HG03432 (cell line): ENCODE results near the gene NPM3.

Experiments
- ATAC-seq: cut with Tn5 transposase; IDR thresholded peaks from one replicate; pipeline ENCODE4 v1.9.1; 2021; ENCODE audit warnings: mild to moderate bottlenecking, moderate library complexity; ENCODE audit not compliant: unreplicated experiment

The NPM3 gene, protein sequence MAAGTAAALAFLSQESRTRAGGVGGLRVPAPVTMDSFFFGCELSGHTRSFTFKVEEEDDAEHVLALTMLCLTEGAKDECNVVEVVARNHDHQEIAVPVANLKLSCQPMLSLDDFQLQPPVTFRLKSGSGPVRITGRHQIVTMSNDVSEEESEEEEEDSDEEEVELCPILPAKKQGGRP

DNA sequence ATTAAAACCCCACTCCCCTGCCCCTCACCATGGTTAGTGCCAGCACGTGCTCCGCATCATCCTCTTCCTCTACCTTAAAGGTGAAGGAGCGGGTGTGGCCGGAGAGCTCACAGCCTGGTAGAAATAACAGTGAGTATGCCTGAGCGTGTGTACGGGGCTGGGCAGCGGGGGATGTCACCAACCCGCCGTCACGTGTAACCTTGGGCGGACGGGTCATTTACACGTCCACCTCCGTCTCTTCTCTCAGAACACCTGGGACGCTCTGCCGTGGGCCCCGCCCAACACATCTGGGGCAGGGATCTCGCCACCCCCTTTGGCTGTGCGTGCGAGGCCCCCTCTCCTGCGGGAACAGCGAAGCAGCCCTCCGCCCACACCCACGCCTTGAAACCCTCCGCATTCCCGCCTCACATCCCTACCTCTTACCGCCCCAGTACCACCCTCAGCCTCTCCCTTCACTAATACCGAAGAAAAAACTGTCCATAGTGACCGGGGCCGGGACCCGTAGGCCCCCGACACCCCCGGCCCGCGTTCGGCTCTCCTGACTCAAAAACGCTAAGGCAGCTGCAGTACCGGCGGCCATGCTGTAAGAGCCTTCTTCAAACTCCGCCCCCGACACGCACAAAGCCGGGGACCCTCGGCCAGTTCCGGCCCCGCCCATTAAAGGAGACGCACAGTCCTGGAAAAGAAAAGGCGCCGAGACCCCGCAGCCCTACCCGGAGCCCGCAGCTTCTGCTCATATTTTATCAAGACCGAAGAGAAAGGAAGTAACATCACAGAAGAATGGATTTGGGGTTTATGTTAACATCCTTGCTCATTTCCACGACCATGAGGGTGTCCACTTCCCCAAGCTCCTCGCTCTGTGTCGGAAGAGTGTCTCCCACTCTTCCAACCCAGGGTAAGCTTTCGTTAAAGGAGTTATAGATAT lies at the start of gene NPM3:
NPM3 (minus strand) TSS at position 636 of the 925 bp plus-strand sequence; CDS start at position 580, 56 bp downstream.
- peak; percentile 70 for ATAC-seq

DNA sequence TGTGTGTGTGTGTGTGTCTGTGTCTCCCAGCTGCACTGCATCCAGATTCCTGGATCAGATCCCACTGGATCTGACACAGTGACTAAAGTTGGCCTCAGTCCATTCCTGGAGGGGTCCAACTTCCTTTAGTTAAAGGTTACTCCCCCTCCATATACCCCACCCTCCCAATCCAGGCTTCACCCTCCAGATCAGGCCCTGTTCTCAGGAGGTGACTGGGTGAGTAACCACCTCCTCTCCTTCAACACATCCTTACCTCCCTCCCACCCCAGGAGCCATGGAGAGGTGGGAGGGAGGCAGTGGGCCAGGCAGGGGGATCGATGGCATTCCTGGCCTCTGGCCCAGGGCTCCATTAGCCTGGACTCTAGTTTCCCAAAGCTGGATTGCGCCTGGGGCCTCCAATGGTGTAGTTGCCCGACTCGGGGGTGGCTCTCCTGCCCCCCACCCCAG lies 49.1 kb upstream of the NPM3 start:
- no peak for ATAC-seq

DNA sequence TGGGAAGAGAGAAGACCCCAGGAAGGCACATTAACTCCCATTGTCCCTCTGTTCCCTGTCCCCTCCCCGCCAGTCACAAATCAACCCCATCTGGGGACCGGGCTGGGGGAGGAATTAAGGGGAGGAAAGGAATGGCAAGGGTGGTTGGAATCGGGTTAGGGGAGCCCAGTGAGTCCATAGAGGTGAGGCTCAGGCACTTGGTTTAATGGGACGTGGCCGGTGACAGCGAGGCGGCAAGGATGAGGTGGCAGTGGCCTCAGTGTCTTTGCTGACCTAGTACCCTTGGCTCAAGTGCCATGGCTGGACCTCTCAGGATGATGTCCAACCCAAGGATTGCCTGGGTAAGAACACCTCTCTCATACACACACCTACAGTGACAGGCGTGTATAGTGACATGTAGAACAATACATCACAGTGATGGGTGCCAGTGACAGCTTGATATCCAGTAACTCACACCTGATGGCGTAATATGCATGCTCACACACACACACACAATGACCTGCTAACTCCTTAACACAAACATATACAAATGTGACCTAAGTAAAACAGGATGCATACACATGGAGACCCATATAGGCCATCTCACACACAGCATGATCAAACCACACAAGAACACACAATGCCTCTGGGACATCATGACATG lies 48.0 kb upstream of the NPM3 start:
- no peak for ATAC-seq

DNA sequence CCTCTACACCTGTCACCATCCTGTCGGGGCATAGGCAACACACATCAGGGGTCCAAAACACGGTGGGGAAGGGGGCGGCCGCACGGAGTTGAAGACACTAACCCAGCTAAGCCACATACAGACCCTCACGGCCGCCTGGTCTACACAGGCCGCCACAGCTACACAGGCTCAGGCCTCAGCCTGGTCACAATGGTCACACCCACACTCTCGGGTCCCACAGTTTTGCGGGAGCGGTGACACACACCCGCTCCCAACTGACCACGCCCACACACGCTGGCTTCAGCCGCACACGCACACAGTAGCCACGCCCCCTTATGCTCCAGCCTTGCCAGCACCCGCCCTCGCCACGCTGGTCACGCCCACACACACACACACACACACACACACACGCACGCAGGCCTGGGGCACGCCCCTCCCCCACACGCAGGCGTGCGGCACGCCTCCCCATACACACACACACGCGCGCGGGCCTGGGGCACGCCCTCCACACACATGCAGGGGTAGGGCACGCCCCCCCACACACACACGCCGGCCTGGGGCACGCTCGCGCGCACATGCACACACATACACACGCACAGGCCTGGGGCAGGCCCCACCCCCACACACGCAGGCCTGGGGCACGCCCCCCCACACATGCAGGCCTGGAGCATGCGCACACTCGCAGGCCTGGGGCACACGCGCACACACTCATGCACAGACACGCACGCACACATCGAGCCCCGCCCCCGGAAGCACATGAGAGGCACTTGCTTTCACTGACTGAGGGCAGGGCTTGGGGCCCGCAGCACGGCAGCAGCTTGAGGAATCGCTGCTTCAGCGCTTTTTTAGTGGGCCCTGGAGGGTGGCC lies 47.3 kb upstream of the NPM3 start:
- ATAC-seq = peak; percentile 67

DNA sequence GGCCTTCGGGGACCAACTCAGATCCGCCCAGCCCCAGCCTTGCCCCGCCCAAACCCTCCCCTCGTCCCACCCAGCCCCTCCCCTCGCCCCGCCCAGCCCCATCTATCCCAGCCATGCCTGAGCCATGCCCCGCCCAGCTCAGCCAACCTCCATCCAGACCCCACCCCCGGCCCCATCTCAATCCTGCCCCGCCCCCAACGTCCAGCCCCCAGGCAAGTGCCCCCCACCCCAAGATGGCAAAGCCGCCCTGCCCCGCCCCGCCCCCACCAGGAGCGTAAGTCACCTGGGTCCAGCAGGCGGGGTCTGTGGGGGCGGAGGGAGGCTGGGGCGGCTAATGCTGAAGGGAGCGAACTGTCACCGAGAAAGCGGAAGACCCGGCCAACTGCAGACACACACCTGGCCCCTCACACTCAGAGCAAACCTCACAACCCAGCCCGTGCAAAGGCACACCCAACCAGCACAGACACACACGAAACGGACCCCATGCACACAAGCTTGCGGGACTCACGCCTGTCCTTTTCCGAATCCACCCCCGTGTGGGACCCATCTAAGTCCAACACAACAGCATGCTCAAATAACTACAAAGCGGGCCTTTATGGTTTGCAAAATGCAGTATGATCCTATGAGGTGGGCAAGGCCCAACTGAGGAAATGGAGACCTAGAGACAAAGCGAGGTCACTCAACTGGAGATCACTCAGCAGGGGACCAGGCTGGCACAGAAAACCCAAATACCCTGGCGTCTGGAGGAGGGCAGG lies 46.5 kb upstream of the NPM3 start:
- ATAC-seq = peak; percentile 27

DNA sequence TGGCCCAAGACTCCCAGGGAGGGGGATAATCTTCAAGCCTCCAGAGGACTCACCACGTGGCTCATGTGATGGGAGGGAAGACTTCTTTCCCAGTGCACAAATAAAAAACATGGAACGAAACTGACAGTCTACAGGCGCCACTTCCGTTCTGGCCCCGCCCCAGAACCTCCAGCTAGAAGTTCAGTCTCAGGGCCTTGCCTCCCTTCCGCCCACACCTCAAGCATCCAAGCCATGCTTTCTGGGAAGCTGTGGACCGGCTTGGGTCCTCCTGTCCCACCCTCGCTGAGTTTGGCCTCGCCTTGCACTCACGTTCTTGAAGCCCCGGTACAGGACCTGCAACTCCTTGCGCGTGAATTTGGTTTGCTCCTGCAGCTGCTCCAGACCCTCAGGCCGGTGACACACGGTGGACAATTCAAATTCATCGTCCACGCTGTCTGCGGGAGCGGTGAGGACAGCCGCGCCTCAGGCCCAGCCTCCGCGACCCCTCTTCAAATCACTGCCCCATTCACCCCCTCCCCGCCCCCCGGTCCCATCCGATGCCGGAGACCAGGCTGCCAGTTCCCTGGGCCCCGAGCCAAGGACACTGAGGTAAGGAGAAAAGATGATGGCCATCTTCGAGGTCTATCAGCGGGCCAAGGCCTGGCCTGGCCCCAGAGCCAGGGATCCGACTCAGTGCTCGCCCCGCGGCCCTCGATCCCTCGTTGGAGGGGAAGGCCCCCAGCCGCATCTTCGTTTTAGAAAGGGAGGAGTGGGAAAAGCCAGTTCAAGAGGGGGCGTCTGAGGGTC lies 45.7 kb upstream of the NPM3 start:
- ATAC-seq = no peak

DNA sequence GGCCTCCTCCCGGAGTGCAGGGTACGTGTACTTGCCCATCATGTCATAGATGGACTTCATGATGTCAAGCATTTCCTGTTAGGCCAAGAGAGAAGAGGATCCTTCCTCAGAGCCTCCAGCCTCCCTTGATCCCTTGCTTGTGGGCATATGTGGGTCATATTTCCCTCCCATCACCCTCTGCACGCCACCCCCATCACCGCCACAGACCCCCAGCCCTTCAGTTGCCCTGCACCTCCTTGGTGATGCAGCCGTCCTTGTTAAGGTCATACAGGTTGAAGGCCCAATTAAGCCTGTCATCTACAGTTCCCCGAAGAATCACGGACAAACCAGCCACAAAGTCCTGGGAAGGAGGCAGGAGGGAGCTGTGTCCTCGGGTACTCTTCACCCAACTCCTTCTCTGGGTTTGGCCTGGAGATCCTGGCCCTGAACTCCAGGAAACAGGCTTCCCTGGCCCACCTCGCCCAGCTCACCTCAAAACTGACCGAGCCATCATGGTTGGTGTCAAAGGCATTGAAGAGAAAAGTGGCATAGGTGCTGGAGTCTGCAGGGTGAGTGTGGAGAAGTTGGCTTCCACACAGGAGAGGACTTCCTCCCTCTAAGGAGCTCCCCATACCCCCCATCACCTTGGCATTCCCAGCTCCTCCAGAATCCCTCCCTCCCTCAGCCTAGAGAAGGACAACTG lies 44.8 kb upstream of the NPM3 start:
- no peak for ATAC-seq

DNA sequence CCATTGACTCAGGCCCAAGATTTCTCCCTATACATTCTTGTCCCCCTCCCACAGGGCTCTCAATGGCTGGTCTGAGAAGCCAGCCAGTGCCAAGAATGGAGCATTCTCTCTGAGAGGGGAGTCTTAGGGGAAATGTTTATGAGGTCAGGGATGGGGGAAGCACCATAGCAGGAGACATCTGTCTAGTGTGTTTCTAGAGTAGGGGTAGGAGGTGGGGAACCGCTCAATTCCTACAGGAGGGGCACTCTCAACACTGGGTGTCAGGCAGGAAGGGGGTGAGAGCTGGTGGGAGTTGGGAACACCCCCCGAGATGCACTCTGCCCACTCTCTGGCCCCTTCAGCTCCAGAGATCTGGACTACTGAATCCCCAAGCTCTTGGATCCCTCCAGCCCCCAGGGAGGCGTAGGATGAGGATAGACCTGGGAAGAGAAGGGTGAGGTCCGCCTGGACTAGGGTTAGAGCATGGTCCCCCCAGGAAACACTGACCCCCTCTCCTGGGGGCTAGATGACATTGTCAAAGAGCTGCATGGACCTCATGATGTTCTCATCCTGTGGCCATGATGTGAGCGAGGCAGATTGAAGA lies 43.7 kb upstream of the NPM3 start:
- ATAC-seq = no peak

DNA sequence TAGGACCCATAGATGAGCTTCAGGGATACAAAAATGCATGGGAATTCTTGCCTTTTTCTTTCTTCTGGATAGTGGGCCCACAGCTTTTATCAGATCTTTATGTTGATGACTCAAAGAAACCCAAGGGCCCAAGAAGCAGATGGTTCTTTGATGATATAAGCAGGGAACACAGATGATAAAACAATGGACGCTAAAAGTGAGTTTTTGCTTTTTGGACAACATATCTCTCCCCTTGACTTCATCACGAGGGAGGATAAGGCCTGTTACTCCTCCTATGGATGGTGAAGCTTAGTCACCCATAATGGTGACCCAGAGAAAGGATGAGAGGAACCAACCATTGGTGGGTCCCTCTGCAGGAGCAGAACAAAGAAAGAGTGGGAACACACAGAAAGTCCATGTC lies 41.5 kb upstream of the NPM3 start:
- no peak for ATAC-seq

DNA sequence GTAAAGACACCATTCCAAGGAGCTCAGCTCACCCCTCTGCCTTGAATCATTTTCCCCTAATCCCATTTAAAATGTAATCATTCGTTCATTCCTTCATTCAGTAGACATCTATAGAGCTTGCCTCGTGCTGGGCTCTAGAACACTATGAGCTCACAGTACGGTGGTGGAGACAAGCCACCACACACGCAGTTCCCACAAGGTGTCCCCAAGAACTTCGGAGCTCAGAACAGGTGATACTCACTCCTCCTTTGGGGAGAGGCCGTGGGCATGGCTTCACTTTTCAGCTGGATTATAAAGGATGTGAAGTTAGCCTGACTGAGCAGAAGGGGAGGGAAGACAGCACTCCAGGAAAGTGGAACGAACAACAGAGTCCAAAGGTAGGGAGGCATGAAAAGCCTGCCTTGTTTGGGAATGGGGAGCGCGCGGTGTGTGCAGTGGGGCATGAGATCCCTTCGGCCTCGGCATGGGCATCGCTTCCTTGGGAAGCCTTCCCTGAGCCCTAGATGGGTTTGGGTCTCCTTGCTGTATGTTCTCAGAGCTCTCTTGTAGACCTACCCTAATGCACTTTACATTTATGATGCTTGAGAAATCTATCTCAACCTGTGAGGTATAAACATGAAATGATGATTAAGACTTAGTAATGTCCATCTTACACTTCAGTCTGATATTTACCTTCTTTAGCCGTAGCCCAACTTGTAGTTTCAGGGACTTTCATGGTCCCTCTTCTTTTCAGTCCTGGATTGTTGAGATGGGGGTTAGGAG lies 35.8 kb upstream of the NPM3 start:
- peak; percentile 21 for ATAC-seq

DNA sequence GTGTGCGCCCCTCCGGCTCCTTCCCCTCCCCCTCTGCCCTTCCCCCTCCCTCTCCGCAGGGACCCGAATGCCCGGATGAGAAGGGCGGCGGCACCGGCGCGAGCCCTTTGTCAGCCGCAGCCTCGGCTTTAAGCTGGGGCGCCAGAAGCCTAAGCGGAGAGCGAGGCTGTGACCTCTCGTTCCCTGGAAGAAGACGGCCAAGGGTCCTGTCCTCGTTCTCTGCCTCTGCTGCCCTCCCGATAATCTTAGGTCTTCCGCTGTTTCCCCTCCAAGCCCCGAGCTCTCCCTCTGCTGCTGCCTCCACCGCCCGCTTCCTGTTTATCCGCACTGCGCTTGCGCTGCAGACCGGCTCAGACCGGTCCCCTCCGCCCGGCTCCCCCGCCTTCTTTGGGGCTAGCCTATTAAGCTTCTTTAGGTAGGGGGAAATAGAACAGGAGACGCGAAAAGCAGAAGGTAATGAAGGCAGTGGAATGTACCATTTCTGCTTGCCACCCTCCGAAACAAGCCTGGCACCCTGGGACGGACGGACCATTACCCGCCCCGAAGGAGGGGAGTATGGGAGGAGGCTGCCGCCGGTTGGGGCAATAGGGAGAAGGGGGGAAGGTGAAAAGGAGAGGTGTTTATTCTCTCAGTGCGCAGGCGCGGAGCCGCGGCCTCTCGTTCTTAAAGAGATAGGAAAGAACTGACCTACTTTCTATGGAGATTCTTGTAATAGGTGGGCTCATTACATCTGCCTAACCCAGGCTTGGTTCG lies 35.0 kb upstream of the NPM3 start, which contains the start of gene OGA:
OGA (minus strand) TSS at position 326 of the 753 bp plus-strand sequence. CDS start 422 bp downstream, outside the sequence.
- ATAC-seq = peak; percentile 85

DNA sequence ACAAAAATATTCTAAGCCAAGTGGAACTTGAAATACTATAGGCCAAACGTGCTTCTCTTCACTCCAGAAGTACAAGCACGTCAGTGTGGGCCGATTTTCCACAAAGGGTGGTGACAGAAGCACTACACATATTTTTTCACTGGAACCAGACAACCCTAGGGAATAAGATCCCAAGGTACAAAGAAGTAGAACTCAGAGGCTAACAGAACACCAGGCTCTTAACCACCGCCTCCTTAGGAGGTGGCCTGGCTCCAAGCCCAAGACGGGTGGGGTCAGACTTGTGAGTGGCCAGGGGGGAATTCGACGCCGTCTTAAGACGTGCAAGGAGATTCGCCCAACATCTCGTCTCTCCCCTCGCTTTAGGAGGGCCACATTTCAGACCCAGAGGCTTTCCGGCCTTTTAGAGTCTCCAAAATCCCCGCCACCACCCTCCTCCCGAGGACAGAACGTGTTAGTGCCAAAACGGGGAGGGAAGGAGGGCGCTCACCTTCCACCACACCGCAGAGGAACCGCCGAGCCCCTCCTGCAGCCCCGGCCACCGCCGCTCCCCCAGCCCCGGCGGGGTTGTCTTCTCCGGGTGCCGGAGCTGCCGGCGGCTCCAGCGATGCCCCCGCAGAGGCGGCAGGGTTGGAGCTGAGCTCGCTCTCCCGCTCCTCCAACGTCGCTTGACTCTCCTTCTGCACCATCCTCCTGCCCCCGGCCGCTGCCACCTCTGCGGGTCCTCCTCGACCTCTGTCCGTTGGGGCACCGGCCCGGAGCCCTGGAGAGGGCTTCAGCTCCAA lies 34.3 kb upstream of the NPM3 start:
- ATAC-seq = peak; percentile 3

DNA sequence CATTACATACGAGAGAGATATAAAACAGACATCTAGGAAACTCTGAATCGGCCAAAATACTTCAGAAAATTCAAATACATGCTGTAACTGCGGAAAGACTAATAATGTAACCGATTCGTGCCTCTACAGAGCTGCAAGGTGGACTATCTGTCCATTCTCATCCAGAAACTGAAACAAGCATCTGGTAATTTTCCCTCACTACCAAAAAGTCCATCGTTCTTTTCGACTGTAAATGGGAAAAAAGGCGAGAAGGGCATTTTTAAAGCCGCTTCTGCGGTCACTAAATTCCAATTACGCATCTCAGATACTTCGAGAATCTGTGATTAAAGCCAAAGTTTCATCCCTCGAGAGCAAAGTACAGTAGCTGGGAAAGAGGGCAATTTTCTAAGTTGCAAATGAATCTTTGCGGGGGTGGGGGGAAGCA lies 33.7 kb upstream of the NPM3 start:
- no peak for ATAC-seq

DNA sequence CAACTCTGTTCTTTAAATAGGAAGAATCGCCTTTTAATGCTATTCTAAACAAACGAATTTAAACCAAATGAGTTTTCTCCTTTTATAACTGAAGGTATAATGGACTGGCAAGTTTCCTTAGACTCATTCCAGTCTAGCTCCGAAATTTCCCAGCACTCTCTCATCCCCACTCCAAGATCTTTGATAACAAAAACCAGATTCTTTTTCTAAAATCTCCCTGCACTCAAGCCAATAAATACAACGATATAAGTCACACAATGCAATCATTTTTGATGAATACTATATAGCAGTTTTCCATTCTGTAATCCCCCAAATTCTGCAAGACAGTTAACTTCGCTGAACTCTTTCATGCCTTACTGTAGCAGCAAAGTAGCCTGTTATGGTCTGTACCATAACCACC lies 33.1 kb upstream of the NPM3 start:
- ATAC-seq = no peak

DNA sequence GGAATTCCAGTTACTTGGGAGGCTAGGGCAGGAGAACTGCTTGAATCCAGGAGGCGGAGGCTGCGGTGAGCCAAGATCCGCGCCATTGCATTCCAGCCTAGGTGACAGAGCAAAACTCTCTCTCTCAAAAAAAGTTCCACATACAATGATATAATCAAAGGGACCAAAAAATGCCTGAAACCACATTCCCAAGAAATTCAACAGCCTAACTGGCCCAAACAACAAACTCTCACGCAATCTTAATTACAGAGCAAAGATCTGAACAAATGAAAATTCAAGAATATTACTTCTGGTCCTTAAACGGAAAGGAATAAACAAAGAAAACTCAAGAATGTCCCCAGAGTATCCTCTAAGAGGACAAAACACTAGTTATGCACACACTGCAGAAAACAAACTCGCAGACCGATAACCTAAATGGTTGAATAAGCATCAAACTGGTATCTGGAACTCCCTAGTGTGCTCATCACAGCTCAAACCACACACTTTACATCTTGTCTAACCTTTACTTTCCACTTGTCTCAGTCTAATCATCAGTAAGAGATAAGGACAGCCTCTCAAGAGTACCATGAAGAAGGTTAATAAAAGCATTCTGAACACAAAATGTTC lies 31.3 kb upstream of the NPM3 start:
- ATAC-seq = no peak

DNA sequence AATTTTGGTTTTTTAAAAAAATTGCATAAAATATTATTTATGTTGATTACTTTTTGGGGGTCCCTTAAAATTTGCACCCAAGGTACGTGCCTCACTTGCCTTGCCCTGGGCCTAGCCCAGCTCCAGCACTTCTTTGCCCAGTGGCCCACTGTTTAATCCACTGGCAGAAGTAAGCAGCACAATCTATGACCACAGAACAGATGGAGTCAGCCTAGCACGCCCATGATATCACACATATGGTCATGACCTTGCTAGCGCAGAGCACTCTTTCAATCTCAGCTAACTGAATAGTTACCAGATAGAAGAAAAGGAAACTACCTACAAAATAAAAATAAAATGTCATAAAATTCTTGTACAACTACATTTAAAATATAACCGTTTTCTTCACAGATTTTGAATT lies 29.4 kb upstream of the NPM3 start:
- no peak for ATAC-seq
